HG03060 (cell line): ENCODE data around the gene HGFAC.

Experiments used
- ATAC-seq: cut with Tn5 transposase; IDR thresholded peaks from one replicate; pipeline ENCODE4 v1.9.1; 2021; ENCODE audit warnings: low read depth, moderate number of reproducible peaks; ENCODE audit not compliant: unreplicated experiment

Gene HGFAC

DNA sequence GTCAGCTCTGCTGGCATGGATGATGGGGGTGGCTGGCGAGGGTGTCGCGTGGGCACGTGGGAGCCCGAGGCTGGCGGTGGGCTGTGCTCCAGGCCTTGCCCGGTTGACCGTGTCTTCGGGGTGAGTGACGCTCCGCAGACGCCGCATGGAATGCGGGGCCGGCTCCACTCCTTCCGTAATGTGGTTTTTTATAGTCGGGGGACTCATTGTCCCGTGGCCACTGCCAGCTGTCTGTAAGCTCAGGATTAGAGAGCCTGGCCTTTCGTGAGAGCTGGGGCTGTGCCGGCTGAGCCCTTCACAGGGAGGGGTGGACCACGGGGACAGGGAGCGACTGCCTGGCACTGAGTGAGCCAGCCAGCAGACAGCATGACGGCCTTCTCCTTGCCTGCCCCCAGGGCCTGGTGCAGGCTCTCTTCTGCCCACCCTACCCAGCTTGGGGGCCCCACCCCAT lies 41.7 kb downstream of the HGFAC start:
- ATAC-seq: no peak

DNA sequence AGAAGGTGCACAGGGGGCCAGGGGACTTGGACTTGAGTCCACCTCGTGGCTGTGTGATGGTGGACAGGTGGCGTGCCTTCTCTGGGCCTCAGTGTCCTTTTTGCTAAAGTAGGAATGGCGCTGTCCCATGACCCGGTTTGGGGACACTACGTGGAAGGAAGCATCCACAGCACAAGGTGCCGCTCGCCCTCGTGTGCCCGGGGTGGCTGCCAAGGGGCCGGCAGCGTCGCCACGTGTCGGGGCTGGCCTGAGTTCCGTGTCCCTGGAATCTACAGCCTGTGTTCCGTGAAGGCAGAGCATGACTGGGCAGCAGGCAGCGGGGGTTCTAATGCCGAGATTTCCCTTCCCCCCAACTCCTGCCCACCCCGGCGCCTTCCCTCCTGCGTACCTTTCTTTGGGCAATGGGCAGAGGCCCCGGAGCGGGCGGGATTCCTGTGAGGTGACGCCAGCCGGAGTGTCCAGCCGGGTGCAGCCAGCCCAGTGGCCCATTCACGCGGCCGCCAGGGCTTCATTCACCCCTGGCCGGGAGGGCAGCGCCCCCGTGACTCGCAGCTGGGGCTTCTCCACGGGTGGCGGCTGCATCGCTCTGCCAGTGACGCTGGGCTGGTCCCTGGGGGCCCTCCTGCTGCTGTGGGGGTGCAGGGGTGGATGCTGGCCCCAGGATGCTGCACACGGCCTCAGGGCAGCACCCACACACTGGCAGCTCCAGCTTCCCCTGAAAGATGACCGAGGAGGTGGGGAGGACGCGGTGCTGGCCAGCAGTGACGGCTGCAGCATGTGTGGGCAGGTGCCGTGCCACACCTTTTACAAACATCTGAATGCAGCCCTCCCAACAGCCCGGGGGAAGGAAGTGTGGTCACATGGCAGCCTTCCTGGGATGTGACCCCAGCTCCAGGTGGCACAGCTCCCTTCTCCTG lies 42.5 kb downstream of the HGFAC start:
- no peak for ATAC-seq

DNA sequence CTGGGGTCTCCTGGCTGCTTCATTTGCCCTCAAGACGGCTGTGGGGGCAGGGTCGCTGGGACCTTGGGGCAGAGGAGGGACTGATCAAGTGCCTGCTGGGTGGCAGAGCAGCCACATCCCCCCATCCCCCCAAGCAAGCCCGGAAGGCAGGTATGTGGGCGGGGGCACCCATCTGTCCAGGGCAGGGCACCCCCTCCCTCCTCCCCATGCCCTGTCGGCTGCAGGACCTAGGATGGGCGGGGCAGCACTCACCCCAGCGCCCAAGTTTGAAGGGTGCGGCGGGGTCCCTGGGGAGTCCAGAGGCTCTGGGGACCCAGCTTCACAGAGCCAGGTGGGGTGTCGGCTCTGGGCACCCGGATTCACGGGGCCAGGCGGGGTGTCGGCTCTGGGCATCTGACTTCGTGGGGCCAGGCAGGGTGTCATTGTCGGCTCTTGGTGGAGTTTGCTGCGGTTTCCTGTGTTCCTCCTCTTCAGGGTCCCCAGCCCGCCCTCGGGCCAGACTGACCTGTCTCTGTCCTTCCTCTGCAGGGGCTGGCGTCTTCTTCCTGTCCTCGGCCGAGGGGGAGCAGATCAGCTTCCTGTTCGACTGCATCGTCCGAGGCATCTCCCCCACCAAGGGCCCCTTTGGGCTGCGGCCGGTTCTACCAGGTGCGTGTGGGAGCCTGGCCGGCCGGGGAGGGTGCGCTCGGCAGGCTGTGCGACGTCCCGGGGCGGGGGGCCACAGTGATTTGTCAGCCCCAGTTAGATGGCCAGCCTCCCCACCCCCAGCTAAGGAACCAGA lies 43.4 kb downstream of the HGFAC start:
- no peak for ATAC-seq

DNA sequence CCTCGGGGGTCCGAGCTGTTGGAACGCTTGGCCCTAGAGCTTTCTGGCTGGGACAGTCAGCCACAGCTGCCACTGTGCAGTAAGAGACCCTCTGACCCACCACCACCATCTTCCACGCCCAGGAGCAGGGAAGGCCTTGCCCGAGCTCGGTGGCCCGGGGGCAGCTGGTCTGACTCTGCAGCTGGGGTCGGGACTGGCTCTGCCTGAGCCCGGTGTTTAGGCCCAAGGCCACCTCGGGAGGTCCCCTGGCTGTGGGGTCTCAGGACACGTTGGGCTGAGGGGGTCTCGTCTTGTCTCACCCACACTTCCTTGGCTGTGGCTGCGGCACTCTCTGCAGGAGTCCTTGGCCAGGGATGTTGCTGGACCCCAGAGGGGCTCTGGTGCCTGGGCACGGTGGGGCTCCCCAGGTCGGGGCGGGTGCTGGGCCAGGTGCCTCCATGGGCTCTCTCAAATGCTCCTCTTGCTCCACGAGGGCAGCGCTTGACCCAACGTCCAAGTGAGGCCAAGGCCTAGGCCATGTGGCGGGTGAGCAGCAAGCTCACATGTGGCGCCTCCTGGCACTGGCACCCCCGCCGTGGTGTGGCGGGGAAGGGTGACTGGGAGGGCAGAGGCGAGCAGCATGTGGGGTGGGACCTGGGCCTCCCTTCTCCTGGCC lies 44.2 kb downstream of the HGFAC start:
- ATAC-seq: no peak

GRCh38 chr4:3486541-3487540 lies 45.1 kb downstream of the HGFAC start:
- ATAC-seq: no peak

- no peak for ATAC-seq
These were observed 46.1 kb downstream of the HGFAC start for GRCh38 chr4:3487861-3488260.

DNA sequence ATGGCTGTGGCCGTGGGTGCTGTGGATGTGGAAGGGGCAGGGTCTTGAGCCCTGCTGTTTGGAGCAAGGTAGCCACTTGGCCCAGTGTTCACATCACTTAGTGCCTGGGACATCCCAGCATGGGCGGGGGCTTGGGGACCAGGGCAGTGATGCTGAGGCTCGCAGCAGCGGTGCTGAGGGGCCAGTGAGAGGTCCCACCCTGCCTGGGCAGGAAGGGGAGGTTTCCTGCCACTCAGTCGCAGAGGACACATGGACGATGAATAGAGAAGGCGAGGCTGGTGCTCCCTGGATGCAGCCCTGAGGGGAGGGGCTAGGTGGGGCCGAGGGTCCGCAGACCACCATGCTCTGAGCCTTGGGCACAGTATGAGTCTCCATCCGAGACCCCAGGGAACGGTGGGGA lies 47.1 kb downstream of the HGFAC start:
- ATAC-seq: no peak

- no peak for ATAC-seq
These were observed 47.7 kb downstream of the HGFAC start for GRCh38 chr4:3489451-3489962.

GRCh38 chr4:3491681-3492405 lies 50.1 kb downstream of the HGFAC start:
- no peak for ATAC-seq

DNA sequence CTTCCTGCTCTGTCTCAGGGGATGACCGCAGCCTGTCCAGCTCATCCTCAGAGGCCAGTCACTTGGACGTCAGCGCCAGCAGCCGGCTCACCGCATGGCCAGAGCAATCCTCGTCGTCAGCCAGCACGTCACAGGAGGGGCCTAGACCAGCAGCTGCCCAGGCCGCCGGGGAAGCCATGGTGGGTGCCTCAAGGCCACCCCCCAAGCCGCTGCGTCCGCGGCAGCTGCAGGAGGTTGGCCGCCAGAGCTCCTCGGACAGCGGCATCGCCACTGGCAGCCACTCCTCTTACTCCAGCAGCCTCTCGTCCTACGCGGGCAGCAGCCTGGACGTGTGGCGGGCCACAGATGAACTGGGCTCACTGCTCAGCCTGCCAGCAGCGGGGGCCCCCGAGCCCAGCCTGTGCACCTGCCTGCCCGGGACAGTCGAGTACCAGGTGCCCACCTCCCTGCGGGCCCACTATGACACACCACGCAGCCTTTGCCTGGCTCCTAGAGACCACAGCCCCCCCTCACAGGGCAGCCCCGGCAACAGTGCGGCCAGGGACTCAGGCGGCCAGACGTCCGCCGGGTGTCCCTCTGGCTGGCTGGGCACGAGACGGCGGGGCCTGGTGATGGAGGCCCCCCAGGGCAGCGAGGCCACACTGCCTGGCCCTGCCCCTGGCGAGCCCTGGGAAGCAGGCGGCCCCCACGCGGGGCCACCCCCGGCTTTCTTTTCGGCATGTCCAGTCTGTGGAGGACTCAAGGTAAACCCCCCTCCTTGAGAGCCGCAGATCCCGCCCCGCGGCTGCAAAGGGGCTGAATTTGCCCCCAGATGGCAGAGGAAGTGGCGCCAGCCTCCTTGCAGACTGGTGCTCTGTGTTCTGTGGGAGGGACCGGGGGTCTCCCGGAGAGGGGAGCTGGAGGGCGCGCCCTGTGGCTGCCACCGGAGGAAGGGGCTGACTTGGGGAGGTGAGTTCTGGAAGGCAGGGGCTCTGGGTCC lies 51.3 kb downstream of the HGFAC start:
- no peak for ATAC-seq

GRCh38 chr4:3493720-3494461 lies 52.1 kb downstream of the HGFAC start:
- no peak for ATAC-seq

- ATAC-seq: no peak
These were observed 52.7 kb downstream of the HGFAC start for GRCh38 chr4:3494462-3494871.

DNA sequence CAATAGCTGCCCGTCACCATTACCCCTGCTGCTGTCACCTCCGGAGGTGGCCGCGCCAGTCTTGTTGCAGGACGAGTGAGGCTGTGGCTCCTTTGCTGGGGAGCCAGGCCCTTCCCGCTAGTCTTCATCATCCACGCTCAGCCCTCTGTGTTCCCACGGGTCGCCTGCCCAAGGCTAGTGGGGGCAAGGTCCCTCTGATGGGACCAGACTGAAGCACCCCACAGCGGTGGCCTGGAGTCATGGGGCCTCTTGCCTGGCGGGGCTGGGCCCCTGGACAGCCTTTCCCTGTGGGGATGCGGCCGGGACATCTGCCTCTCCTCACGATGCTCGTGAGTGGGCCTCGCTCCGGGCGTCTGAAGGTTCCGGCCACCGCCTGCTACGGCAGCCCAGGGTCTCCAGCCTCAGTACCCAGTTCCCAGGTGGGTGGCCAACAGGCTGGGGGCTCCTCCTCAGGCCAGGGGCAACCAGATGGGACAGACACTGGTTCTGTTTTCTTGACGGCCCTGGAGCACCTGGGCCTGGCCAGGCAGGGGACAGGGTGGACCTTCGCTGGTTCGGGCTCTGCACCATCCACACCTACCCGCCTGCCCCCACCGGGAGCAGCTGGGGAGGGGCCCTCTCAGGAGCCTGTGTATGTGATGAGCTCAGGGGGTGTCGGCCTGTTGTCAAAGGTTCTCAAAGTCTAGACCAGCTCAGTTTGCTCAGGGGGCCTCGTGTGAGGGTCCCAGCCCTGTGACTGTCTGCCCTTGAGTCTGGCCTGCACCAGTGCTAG lies 53.6 kb downstream of the HGFAC start:
- ATAC-seq: no peak

GRCh38 chr4:3496021-3496420 lies 54.3 kb downstream of the HGFAC start:
- no peak for ATAC-seq

GRCh38 chr4:3497095-3497494 lies 55.3 kb downstream of the HGFAC start:
- no peak for ATAC-seq
